Amniotic stem cell (primary cell): ENCODE data around the gene ENO1.
A peak's percentile ranks its signal among the peaks of the same experiment; 100 is the strongest.
"Not testable (repeated sequence)": the region's sequence is repeated elsewhere in the genome, so short reads cannot be mapped to it uniquely, and the experiment has no call there.

Experiments used
- DNase-seq: peaks from one replicate; lab custom pipeline; 2025; lab: John Stamatoyannopoulos, UW

ENO1 gene

GRCh38 chr1:8896775-8897174 lies 18.3 kb upstream of the ENO1 start:
- DNase-seq, result not testable (repeated sequence)

DNA sequence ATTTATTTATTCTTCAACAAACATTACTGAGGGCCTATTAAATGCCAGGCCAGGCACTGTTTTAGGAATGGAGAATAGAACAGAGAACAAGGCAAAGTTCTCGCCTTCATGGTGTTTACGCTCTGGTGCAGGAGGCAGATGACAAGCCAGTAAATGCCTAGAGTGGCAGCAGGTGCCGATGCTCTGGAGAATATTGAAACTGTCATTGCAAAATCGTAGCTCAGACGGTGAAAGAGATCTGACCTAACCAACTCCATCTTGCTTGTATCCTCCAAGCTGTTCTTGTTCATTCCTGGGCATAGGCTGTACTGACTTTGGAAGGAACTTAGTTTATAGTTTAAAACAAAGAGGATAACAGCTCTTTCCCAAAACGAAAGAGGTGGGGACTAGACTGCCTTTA lies 13.5 kb upstream of the ENO1 start:
- DNase-seq, result no peak

DNA sequence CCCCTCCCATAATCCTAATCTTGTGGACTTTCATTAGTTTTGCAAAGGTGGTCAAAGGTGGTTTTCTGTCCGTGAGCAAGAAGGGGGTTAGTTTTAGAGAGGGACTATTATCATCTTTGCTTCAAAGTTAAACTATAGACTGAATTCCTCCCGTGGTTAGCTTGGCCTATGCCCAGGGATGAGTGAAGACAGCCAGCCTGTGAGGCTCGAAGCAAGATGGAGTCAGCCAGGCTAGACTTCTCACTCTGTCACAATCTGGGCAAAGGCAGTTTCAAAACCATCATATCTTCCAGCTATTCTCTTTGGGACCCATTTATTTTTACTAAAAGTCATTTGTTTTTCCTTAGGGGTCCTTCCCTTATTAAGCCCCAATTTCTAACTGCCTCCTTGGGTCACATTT lies 12.9 kb upstream of the ENO1 start:
- DNase-seq, result no peak

DNA sequence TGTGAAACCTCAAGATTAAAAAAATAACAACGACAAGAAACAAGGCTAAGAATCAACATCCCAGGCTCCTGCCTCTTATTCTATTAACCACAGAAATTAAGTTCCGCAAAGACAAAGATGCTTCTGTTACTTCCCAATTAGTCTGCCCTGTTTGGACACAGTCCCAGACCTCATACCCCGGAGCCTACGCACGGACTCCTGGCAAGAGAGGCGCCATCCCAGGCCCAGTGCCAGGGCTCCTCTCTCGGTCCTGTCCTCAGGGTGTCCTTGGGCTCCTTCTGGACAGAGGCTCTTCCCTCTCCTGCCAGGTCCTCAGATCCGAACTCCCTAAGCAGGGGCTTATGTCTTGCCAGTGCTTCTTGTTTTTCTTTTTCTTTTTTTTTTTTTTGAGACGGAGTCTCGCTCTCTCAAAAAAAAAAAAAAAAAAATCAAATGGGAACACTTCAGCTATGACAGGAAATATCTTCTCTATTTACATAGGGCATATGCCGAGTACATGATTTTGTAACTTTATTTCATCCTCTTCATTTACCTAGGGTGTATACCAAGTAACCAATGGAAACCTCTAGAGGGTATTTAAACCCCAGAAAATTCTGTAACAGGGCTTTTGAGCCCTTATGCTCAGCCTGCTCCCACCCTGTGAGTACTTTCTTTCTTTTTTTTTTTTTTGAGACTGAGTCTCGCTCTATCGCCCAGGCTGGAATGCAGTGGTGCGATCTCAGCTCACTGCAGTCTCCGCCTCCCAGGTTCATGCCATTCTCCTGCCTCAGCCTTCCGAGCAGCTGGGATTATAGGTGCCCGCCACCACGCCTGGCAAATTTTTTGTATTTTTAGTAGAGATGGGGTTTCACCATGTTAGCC lies 11.7 kb upstream of the ENO1 start:
- DNase-seq, result peak; percentile 42

GRCh38 chr1:8889103-8889846 lies 10.8 kb upstream of the ENO1 start:
- no peak for DNase-seq

DNA sequence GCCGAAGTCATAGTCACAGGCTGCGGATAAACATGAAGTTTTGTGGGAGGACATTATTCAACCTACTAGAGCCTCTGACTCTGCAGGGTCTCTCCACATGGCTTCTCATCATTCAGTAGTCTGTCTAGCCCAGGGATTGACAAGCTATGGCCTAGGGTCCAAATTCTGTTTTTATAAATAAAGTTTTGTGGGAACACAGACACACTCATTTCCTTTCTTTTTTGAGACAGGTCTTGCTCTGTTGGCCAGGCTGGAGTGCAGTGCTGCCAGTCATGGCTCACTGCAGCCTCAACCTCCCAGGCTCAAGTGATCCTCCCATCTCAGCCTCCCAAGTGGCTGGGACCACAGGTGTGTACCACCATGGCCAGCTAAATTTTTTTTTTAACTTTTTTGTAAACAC lies 8.1 kb upstream of the ENO1 start:
- DNase-seq, result no peak

DNA sequence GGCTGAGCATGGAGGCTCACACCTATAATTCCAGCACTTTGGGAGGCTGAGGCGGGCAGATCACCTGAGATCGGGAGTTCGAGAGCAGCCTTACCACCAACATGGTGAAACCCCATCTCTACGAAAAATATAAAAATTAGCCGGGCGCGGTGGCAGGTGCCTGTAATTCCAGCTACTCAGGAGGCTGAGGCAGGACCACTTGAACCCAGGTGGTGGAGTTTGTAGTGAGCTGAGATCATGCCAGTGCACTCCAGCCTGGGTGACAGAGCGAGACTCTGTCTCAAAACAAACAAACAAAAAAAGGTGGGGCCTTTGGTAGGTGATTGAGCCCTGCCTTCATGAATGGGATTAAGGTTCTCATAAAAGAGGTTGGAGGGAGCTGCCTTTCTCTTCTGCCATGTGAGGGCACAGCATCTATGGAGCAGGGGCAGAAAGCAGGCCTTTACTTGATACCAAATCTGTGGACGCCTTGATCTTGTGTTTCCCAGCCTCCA lies 7.6 kb upstream of the ENO1 start:
- DNase-seq, result not testable (repeated sequence)

DNA sequence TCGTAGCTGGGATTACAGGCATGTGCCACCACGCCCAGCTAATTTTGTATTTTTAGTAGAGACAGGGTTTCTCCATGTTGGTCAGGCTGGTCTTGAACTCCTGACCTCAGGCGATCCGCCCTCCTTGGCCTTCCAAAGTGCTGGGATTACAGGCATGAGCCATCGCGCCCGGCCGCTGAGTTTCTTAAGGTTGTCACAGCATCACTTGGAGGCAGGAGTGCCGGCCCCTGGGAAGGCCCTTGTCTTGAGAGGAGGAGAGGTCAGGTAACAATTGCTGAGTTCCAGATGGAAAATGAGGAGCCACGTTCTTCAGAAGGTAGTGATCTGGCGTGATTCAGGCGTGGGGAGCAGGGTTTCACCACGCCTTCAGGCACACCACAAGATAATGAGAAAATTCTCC lies 5.6 kb upstream of the ENO1 start:
- DNase-seq, result not testable (repeated sequence)

GRCh38 chr1:8883491-8883890 lies 5.0 kb upstream of the ENO1 start:
- no peak for DNase-seq

DNA sequence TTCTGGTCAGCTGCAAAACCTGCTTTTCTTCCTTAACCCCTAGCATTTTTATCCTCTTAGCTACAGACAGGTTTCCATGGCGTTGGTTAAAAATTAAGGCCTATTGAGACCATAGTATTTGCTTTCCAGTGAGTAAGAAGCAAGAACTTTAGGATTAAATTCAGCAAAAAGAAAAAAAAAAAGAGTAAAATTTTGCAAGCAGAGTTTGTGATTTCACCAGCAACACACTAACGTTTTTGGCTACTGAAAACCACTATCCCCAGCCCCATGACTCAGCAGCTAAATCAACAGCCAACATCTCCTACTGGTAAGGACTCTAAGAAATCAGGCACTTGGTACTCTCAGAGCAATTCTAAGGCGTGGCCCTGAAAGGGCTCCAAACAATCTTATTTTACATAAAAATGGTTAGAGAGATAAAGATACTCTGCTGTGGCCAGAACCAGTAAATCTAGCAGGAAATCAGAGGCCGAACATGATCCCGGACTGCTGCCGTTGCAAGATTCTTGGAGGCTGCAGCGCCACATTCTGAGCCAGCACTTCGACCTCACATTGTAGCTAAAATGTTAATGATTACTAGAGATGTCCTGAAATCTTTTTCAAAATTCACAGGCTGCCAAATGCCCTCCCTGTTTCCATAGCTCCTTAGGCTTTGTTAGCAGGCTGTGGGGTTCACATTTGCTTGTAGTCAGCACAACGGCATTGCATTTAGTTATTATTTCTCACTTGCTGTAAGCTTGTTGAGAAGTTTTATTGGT lies 1.6 kb upstream of the ENO1 start:
- peak; percentile 82 for DNase-seq

GRCh38 chr1:8879464-8879921 lies 1.0 kb upstream of the ENO1 start:
- no peak for DNase-seq

DNA sequence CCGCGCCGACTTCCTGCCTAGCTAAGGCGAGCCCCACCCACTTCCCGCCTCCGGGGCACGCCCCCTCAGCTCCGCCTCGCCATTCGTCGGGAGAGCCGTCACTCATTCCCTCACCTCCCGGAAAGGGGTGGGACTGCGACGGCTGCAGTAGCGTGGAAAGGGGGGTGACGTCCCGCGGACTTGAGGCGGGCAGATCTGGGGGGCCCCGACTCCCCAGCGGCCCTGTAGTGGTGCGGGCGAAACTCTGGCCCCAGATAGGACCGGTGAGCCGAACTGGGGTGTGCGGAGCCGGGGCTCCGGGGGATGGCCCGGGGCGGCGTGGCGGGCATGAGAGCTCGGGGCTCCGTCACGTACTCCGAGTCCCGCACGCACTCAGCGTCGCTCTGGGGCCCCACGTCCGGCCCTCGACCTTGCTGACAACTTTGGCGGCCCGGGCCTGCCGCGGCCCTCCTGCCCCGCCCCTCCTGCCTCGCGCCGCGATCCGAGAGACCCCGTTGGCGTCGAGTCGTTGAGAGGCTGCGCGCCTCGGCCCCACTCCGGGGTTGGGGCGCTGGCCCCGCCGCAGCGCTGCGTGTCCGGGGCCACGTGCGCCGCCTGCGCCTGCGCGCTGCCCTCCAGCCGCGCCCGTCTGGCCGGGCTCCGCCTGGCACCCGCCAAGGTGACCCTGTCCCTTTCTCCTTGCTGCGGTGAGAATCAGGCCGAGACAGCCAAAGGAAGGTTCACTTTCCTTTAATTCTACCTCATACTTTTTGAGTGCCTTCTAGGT lies 395 bp upstream of the ENO1 start:
- DNase-seq, result peak; percentile 96

- no peak for DNase-seq
These were observed 2.4 kb downstream of the ENO1 start for GRCh38 chr1:8876087-8876486.

GRCh38 chr1:8875216-8875861 lies 3.1 kb downstream of the ENO1 start:
- DNase-seq, result no peak

GRCh38 chr1:8874230-8875201 lies 4.0 kb downstream of the ENO1 start:
- DNase-seq, result no peak

- peak; percentile 97 for DNase-seq
These were observed 4.8 kb downstream of the ENO1 start for GRCh38 chr1:8873506-8874229.

DNA sequence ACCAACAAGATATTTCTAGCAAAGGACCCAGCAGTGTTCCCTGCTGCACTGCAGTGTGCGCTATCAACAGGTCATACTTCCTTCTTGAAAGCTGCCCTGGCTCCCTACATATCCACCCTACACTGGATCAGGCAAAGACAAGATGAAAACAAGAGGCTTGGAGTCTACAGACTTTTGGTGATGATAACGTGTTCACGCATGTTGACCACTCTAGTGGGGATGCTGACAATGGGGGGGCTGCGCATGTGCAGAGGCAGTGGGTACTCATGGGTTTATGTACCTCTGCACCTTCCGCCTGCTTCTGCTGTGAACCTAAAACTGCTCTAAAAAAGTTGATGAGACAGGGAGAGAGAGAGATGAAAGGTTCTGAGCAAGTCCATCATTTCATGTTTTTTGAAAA lies 5.5 kb downstream of the ENO1 start:
- DNase-seq, result no peak

DNA sequence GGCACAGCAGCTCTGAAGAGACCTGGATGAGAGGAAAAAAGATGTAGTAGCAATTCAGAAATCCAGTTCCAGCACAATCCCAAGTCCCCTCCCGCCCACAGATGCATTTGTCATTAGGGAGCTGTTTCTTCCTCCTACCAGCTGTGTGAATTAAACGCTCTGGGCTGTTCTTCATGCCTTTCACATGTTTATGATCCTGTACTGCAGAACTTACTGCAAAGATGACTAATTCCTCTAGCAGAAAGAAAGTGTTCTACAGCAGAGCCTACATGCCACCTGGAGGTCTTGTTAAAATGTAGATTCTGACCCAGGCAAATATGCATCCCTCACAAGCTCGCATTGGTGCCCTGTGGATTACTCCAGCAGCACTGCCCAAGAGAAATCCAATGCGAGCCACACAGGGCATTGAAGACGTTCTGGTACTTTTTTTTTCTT lies 6.5 kb downstream of the ENO1 start:
- DNase-seq, result no peak

DNA sequence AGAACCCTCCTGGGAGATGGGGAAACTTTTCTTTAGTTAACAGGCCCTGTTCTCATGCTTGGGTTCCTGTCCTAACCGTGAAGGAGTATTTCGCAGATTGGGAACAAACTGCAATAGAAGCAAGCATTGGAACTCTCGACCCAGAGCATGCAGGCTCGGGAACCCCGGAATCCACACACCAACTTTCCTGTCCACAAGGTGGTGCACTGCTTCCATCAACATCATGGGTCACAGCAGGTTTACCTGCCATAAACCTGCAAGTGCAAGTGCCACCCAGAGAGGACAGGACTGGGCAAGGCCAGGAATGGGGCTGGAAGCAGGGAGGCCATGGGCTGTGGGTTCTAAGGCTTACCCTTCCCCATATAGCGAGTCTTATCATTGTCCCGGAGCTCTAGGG lies 6.9 kb downstream of the ENO1 start:
- DNase-seq, result no peak
